Keratinocyte (primary cell): ENCODE measurements around the gene RBM10.

ENCODE experiments used
- CTCF ChIP-seq, 3 experiments: IDR thresholded peaks in 1 of 3; conservative IDR thresholded peaks in 1 of 3; optimal IDR thresholded peaks in 1 of 3; 2 replicates in 2 of 3; 3 replicates in 1 of 3; pipeline versions ENCODE3 to v1.5.1; 2011; ENCODE audit warnings: low read length in 3 of 3, mild to moderate bottlenecking in 3 of 3, moderate library complexity in 2 of 3, control low read depth in 1 of 3, inconsistent platforms in 1 of 3; ENCODE audit not compliant: insufficient read depth in 2 of 3; ENCODE audit errors: extremely low read depth in 1 of 3
- EZH2 ChIP-seq: IDR thresholded peaks from one replicate; pipeline ENCODE4 v1.6.1; 2012; ENCODE audit warnings: inconsistent platforms, mild to moderate bottlenecking, low read length, moderate library complexity

- TF ChIP-seq CTCF (optimal IDR thresholded peaks at IDR 0.05 in 1 of 3, IDR thresholded peaks at IDR 0.05 in 1 of 3, conservative IDR thresholded peaks at IDR 0.05 in 1 of 3; ENCODE audit: extremely low read depth in 1 of 3, insufficient read depth in 2 of 3, low read length in 3 of 3) (peak; percentile 40 to 72 (median 57)), EZH2 (no peak)
Observed at GRCh38 chrX:47144626-47145394, at the start of gene RBM10, which contains the start of gene NDUFB11.
